CD4-positive, alpha-beta T cell treated with Interleukin-6 at 100 ng/mL for 8 hours (primary cell): ENCODE data around the gene COMT.
"Not testable (repeated sequence)": the region's sequence is repeated elsewhere in the genome, so short reads cannot be mapped to it uniquely, and the experiment has no call there.

Experiments
- DNase-seq: peaks from one replicate; pipeline ENCODE4 v3.0.0-alpha.2; 2020; ENCODE audit warnings: mixed read lengths, low spot score

Gene COMT

DNA sequence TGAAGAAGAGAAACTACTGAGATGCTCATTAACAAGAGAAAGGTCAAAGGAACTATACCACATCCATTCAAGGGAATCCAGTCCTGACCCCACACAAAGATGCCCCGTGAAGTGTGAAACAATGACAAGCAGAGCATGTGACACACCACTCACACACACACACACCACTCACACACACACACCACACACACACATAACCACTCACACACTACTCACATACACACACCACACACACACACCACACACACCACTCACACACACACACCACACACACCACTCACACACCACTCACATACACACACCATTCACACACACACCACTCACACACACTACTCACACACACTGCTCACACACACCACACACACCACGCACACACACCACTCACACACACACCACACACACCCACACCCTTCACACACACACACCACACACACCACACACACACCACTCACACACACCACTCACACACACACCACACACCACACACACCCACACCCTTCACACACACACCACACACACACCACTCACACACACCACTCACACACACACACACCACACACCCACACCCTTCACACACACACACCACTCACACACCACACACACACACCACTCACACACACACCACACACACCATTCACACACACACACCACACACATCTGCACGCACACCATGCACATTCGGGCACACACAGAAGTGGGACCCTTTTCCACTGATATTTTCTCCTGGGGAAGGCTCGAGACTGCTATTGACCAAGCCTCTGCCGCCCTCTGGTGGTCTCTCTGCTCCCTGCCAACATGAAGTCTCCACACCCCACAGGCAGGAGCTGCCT is 32.0 kb upstream of the COMT start:
- DNase-seq: peak; percentile 80

- DNase-seq: no peak
Observed at GRCh38 chr22:19910180-19910744, 31.3 kb upstream of the COMT start.

DNA sequence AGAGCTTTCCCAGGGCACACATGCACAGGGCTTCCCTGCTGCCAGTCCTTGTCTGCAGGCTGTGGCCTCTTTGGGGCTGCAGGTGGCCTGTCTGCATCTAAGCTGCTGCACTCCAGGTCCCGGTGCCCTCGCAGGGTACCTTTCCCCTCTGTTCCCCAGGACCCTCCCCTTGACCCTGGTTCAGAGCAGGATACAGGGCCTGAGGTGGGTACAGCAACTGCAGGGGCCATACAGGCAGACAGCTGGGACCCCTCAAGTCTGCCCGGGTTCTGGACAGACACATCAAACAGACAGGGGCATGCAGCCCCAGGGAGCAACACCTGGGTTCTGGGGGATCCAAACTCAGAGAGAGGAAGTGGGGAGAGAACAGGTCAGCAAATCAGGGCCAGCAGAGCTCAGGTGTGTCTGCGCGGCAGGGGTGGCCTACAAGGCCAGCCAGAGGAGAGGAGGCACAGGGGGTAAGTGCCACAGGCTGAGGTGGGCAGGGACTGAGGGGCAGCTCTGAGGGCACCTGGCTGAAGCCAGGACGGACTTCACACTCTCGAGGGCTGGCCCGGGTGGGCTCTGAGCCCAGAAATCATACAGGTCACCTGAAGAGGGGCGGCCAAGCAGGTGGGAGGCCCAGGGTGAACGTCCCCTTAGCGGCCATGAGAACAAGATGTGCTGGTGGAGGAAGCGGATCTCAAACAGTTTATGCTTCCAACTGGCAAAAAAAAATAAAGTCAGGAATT is 29.9 kb upstream of the COMT start:
- no peak for DNase-seq

- DNase-seq: no peak
Observed at GRCh38 chr22:19912271-19912999, 29.1 kb upstream of the COMT start.

- no peak for DNase-seq
Observed at GRCh38 chr22:19913337-19913936, 28.1 kb upstream of the COMT start.

DNA sequence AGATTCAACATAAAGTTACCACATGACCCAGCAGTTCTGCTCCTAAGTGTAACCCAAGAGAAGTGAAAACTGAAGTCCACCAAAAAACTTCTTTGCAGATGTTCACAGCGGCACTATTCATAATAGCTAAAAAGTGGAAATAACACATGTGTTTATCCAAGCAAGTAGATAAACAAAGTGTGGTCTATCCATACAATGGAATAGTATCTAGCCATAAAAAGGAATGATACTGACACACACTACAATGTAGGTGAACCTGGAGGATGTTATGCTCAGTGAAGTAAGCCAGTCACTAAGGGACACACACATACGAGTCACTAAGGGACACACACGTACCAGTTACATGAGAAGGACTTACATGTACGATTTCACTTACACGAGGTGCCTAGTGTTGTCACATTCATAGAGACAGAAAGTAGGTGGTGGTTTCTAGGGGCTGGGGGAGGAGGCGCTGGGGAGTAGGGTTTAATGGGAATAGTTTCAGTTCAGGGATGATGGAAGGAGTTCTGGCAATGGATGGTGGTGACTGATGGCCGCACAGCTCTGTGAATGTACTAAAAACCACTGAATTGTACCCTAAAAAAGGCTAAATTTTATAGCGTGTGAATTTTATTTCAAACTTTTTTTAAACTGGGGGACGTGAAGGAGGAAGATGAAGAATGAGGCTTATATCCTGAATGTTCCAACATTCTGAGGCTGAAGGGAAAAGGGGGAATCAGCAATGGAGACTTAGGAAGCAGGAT is 27.2 kb upstream of the COMT start:
- no peak for DNase-seq

- DNase-seq: no peak
Observed at GRCh38 chr22:19915287-19915954, 26.2 kb upstream of the COMT start.

DNA sequence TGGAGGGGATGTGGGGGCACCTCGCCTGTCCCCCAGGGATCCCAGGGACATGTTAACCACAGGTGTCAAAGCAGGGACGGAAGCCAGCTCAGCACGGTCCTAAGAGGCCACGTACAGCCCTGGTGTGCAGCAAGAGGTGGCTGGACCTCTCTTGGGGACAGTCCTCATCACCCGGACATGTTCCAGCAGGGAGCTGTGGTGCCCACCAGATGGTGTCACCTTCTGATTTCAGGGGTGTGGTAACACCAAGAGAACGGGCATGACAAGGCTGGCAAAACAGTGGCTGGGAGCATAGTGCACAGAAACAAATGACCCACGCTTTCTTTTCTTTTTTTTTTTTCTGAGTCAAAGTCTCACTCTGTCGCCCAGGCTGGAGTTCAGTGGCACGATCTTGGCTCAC is 25.6 kb upstream of the COMT start:
- no peak for DNase-seq

- DNase-seq: no peak
Observed at GRCh38 chr22:19916941-19917340, 24.6 kb upstream of the COMT start.

- no peak for DNase-seq
Observed at GRCh38 chr22:19917389-19918138, 24.0 kb upstream of the COMT start.

- DNase-seq: no peak
Observed at GRCh38 chr22:19918332-19919106, 23.1 kb upstream of the COMT start.

DNA sequence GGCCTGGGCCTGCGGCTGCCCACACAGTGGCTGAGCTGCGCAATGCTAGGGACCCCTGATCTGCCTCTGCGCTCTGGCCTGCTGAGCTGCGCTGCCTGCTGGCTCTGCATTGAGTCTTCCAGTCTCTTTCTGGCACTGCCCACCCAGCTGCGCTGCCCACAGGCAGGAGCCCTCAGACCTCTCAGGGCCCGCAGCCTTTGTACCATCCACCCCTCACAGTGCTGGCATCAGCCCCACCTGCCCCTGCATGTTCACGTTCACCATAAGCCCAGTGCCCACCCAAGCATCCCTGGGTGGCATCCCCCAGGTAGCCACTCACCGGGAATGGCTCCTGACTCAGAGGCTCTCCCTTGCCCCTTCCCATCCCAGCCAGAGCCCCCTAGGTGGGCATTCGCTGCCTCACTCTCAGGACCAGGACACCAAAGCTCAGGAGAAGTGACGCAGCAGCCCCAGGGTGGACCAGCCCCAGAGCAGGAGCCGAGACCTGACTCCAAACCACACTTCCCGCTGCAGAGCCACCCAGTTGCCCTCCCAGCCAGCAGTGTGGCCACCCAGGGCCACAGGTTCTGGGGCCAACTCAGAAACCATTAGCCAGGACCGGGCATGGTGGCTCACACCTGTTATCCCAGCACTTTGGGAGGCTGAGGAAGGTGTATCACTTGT is 21.7 kb upstream of the COMT start:
- no peak for DNase-seq

GRCh38 chr22:19921544-19922081 is 20.0 kb upstream of the COMT start:
- DNase-seq: no peak

- DNase-seq: no peak
Observed at GRCh38 chr22:19923914-19924513, 17.6 kb upstream of the COMT start.

GRCh38 chr22:19926028-19926427 is 15.5 kb upstream of the COMT start:
- DNase-seq: not testable (repeated sequence)

- no peak for DNase-seq
Observed at GRCh38 chr22:19927696-19928095, 13.9 kb upstream of the COMT start.

GRCh38 chr22:19928207-19928606 is 13.4 kb upstream of the COMT start:
- no peak for DNase-seq
